Activated CD4-positive, alpha-beta memory T cell treated with anti-CD3 and anti-CD28 coated beads for 36 hours (primary cell): Measurements from ENCODE around the gene KDM4B. TPM values are rescaled to one million over a fixed set of nuclear protein-coding genes. Genes with fewer than 3 reads are reported as not detected.

Source experiments
- CTCF ChIA-PET: fragments of 350-600 bp; sonication (Branson Sonifier 250); formaldehyde crosslinking; loops from one replicate; lab custom pipeline; 2021; ENCODE audit warnings: antibody characterized with exemption, inconsistent platforms; lab: Charles Lee
- POLR2A ChIA-PET: fragments of 350-600 bp; sonication (Branson Sonifier 250); formaldehyde crosslinking; loops from one replicate; lab custom pipeline; 2021; ENCODE audit warnings: antibody characterized with exemption; lab: Charles Lee
- DNase-seq: peaks from one replicate; pipeline ENCODE4 v3.0.0-alpha.2; 2020
- H3K27ac Mint-ChIP-seq: one replicate; pipeline ENCODE4 v1.8.0; 2021; ENCODE audit warnings: mixed read lengths
- H3K27me3 Mint-ChIP-seq: one replicate; pipeline ENCODE4 v1.8.0; 2021; ENCODE audit warnings: mixed read lengths
- H3K36me3 Mint-ChIP-seq: one replicate; pipeline ENCODE4 v1.8.0; 2021; ENCODE audit warnings: mixed read lengths
- H3K4me1 Mint-ChIP-seq: one replicate; pipeline ENCODE4 v1.8.0; 2021; ENCODE audit warnings: low read depth, mixed read lengths
- H3K4me3 Mint-ChIP-seq: one replicate; pipeline ENCODE4 v1.8.0; 2021; ENCODE audit warnings: mild to moderate bottlenecking, mixed read lengths
- H3K9me3 Mint-ChIP-seq: one replicate; pipeline ENCODE4 v1.8.0; 2021; ENCODE audit warnings: mixed read lengths
- intact Hi-C: fragments of 100-400 bp; cut with micrococcal nuclease; formaldehyde crosslinking; loops from one replicate; pipeline ENCODE4 v1.15.1; 2023
- total RNA-seq, 2 experiments: library from RNA; stranded (reverse); gene quantifications; one replicate each; pipeline ENCODE4 v1.2.3, GENCODE V29; 2021

Gene KDM4B
- total RNA-seq, 2 experiments from 2014 or later = 19.2 to 20.6 TPM

DNA sequence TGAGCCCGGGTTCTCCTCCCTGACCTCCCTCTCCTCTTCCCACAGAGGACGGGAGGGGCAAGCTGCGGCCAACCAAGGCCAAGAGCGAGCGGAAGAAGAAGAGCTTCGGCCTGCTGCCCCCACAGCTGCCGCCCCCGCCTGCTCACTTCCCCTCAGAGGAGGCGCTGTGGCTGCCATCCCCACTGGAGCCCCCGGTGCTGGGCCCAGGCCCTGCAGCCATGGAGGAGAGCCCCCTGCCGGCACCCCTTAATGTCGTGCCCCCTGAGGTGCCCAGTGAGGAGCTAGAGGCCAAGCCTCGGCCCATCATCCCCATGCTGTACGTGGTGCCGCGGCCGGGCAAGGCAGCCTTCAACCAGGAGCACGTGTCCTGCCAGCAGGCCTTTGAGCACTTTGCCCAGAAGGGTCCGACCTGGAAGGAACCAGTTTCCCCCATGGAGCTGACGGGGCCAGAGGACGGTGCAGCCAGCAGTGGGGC, 162.2 kb downstream of the KDM4B start:
- peaks cover 8% of the 10 kb centered on the region for H3K4me1 Mint-ChIP-seq
- intact Hi-C loops = no loop called here
- no peak overlapping the region for H3K4me3 Mint-ChIP-seq
- DNase-seq = no peak
- CTCF ChIA-PET = no interaction called here
- no peaks in the 10 kb centered on the region for H3K9me3 Mint-ChIP-seq
- H3K36me3 Mint-ChIP-seq = peaks cover 5% of the 10 kb centered on the region
- POLR2A ChIA-PET = no interaction called here
- H3K27me3 Mint-ChIP-seq = no peaks in the 10 kb centered on the region
- H3K27ac Mint-ChIP-seq = peak overlapping the region; percentile 31

GRCh38 chr19:5131506-5132205, 162.7 kb downstream of the KDM4B start:
- ChIA-PET CTCF (no interaction called here), POLR2A (no interaction called here)
- intact Hi-C loops = no loop called here
- peaks cover 8% of the 10 kb centered on the region for H3K36me3 Mint-ChIP-seq
- peaks cover 8% of the 10 kb centered on the region for H3K4me1 Mint-ChIP-seq
- no peaks in the 10 kb centered on the region for H3K9me3 Mint-ChIP-seq
- H3K4me3 Mint-ChIP-seq = no peak overlapping the region
- no peak overlapping the region for H3K27ac Mint-ChIP-seq
- H3K27me3 Mint-ChIP-seq = no peaks in the 10 kb centered on the region
- no peak for DNase-seq

GRCh38 chr19:5132206-5132560, 163.3 kb downstream of the KDM4B start:
- Mint-ChIP-seq H3K27me3 (no peaks in the 10 kb centered on the region), H3K9me3 (no peaks in the 10 kb centered on the region), H3K4me1 (peaks cover 8% of the 10 kb centered on the region), H3K4me3 (no peak overlapping the region), H3K27ac (no peak overlapping the region), H3K36me3 (peaks cover 13% of the 10 kb centered on the region)
- ChIA-PET POLR2A (no interaction called here), CTCF (no interaction called here)
- DNase-seq = no peak
- intact Hi-C loops = no loop called here

GRCh38 chr19:5132698-5133651, 164.1 kb downstream of the KDM4B start:
- Mint-ChIP-seq H3K4me1 (peaks cover 8% of the 10 kb centered on the region), H3K4me3 (no peak overlapping the region), H3K27me3 (no peaks in the 10 kb centered on the region), H3K27ac (no peak overlapping the region), H3K36me3 (peaks cover 18% of the 10 kb centered on the region), H3K9me3 (no peaks in the 10 kb centered on the region)
- CTCF ChIA-PET = no interaction called here
- DNase-seq = no peak
- intact Hi-C loops = no loop called here
- POLR2A ChIA-PET = no interaction called here

DNA sequence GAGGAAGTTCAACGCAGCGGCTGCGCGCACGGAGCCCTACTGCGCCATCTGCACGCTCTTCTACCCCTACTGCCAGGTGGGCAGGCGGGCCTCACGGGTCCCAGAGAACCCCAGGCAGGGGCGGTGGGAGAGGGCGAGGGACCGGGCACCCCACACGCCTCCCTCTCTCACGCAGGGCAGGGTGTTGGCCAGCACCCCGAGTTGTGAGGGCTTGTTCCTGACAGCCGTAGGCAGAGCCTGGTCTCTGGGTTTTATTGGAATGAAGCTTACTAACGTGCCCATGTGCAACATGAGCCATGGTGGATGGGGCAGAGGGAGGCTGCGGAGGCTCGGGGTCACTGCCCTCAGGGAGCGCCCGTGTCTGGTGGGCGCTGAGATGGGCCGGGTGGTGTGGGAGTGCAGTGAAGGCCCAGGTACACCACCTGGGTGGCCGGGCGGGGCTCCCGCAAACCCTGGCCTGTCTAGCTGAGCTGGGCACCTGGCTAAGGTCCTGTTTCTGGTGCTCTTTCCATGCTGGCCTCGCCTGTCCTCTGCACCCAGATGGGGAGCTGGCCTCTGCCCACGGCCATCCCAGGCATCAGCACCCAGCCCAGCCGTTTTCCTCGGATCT, 165.2 kb downstream of the KDM4B start:
- peaks cover 19% of the 10 kb centered on the region for H3K4me1 Mint-ChIP-seq
- DNase-seq = no peak
- intact Hi-C loops = no loop called here
- POLR2A ChIA-PET = no interaction called here
- no peak overlapping the region for H3K27ac Mint-ChIP-seq
- no peak overlapping the region for H3K4me3 Mint-ChIP-seq
- H3K27me3 Mint-ChIP-seq = peaks cover under 1% of the 10 kb centered on the region
- H3K9me3 Mint-ChIP-seq = peaks cover under 1% of the 10 kb centered on the region
- CTCF ChIA-PET = no interaction called here
- peaks cover 27% of the 10 kb centered on the region for H3K36me3 Mint-ChIP-seq

DNA sequence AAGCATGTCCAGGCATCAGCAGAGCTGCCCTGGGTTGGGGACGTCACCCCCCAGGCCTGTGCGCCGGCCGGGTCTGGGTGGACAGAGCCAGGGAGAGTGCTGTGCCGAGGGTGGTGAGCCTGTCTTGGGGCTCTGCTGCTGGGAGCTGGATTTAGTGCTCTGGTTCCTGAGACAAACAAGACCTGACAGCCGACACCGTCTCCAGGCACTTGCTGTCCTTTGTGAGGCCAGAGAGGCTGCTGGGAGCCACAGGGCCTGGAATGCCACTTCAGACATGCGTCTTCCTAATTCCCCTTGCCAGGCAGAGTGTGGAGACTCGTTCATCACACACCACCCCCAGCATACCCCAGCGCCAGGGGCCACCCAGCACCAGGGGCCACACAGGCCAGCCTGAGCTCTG, 165.8 kb downstream of the KDM4B start:
- ChIA-PET CTCF (no interaction called here), POLR2A (no interaction called here)
- H3K36me3 Mint-ChIP-seq = peaks cover 31% of the 10 kb centered on the region
- peaks cover 2% of the 10 kb centered on the region for H3K9me3 Mint-ChIP-seq
- peaks cover 25% of the 10 kb centered on the region for H3K4me1 Mint-ChIP-seq
- intact Hi-C loops = no loop called here
- no peak overlapping the region for H3K4me3 Mint-ChIP-seq
- H3K27ac Mint-ChIP-seq = no peak overlapping the region
- DNase-seq = no peak
- peaks cover 2% of the 10 kb centered on the region for H3K27me3 Mint-ChIP-seq

- intact Hi-C loops = no loop called here
- Mint-ChIP-seq H3K4me3 (no peak overlapping the region), H3K4me1 (peaks cover 19% of the 10 kb centered on the region), H3K36me3 (peaks cover 33% of the 10 kb centered on the region), H3K27me3 (peaks cover 2% of the 10 kb centered on the region), H3K27ac (no peak overlapping the region), H3K9me3 (peaks cover 2% of the 10 kb centered on the region)
- no peak for DNase-seq
- ChIA-PET CTCF (no interaction called here), POLR2A (no interaction called here)
Observed at GRCh38 chr19:5136073-5136855, 167.4 kb downstream of the KDM4B start.

- CTCF ChIA-PET = no interaction called here
- H3K4me3 Mint-ChIP-seq = no peak overlapping the region
- intact Hi-C loops = no loop called here
- POLR2A ChIA-PET = no interaction called here
- no peak overlapping the region for H3K27ac Mint-ChIP-seq
- peaks cover 2% of the 10 kb centered on the region for H3K9me3 Mint-ChIP-seq
- H3K4me1 Mint-ChIP-seq = peaks cover 19% of the 10 kb centered on the region
- H3K36me3 Mint-ChIP-seq = peaks cover 33% of the 10 kb centered on the region
- H3K27me3 Mint-ChIP-seq = peaks cover 2% of the 10 kb centered on the region
- no peak for DNase-seq
Observed at GRCh38 chr19:5137114-5137513, 168.2 kb downstream of the KDM4B start.

DNA sequence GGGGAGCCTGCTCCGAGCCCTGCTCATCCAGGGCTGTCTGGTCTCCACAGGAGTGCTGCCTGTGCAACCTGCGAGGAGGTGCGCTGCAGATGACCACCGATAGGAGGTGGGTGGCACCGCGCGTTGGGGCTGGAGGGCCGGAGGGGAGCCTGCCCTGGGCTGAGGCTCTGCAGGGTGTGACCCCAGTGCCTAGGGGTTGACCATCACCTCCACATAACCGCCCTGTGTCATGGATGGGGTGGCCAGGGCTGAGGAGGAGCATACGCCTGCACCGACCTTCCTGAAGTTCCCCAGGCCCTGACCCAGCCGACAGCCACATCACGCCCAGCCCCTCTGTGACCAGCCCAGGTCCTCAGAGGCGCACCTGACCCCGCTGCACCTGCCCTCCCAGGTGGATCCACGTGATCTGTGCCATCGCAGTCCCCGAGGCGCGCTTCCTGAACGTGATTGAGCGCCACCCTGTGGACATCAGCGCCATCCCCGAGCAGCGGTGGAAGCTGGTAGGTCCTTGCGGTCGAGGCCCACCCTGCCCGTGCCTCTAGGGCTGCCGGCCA, 168.7 kb downstream of the KDM4B start:
- Mint-ChIP-seq H3K4me3 (no peak overlapping the region), H3K4me1 (peaks cover 19% of the 10 kb centered on the region), H3K27me3 (peaks cover 2% of the 10 kb centered on the region), H3K9me3 (peaks cover 2% of the 10 kb centered on the region), H3K36me3 (peaks cover 33% of the 10 kb centered on the region), H3K27ac (no peak overlapping the region)
- CTCF ChIA-PET = no interaction called here
- no peak for DNase-seq
- POLR2A ChIA-PET = no interaction called here
- intact Hi-C loops = no loop called here

DNA sequence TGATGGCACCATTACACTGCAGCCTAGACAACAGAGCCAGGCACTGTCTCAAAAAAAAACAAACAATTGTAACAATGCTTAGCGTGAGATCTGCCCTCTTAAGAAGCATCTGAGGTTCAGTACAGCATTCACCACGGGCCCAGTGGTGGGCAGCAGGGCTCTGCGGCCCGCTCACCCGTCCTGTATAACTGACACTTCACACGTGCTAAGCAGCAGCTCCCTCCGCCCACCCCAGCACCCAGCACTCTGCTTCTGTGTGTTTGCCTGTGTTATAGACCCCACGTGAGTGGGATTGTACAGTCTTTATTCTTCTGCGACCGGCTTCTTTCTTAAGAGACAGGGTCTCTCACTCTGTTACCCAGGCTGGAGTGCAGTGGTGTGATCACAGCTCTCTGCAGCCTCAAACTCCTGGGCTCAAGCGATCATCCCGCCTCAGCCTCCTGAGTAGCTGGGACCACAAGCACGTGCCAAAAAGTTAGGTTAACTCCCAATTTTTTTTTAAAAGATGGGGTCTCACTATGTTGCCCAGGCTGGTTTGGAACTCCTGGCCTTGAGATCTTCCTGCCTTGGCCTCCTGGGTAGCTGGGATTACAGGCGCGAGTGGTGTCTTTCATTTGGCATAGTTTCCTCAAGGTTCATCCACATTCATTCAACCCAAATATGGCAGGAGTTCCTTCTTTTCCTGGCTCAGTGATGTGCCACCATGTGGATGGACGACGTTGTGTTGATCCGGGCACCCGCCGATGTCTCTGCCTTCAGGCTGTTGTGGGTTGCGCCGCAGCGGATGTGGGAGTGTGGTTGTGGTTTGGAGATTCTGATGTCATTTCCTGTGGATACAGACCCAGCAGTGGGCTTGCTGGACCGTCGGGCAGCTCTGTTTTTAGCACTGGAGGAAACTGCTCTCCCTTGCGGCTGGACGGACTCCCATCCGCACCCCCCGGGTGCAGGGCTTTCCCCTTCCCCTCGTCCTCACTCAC, 170.0 kb downstream of the KDM4B start:
- CTCF ChIA-PET = interaction anchor here (0.6 to 1.8 kb wide), 3 partner anchors 93 to 272 kb away, joined by 3 to 5 read pairs (median 3); partner anchors contain the start of gene PLIN3
- Mint-ChIP-seq H3K27me3 (peaks cover 2% of the 10 kb centered on the region), H3K4me1 (peaks cover 19% of the 10 kb centered on the region), H3K9me3 (peaks cover 2% of the 10 kb centered on the region), H3K27ac (peak overlapping the region; percentile 80), H3K36me3 (peaks cover 33% of the 10 kb centered on the region), H3K4me3 (peak overlapping the region; percentile 58)
- intact Hi-C loops = no loop called here
- DNase-seq = peak; percentile 93
- POLR2A ChIA-PET = no interaction called here
